H9 (cell line): ENCODE measurements around the gene MTHFD2. TPM values are rescaled to one million over a fixed set of nuclear protein-coding genes. Genes with fewer than 3 reads are reported as not detected.

ENCODE experiments used
- DNase-seq: peaks from one replicate; pipeline ENCODE4 v3.0.0-alpha.2; 2017
- H2AFZ ChIP-seq: one replicate; pipeline ENCODE4 v1.6.1; 2013; ENCODE audit warnings: mild to moderate bottlenecking, low read length, control low read depth, moderate library complexity
- H2AK5ac ChIP-seq: 2 replicates; pipeline ENCODE4 v1.6.1; 2013; ENCODE audit warnings: low read length, control low read depth, mixed read lengths; ENCODE audit not compliant: insufficient read length
- H2BK120ac ChIP-seq: one replicate; pipeline ENCODE4 v1.6.1; 2013; ENCODE audit warnings: low read depth, mild to moderate bottlenecking, low read length, control low read depth, inconsistent platforms; ENCODE audit not compliant: poor library complexity, severe bottlenecking
- H2BK12ac ChIP-seq: 2 replicates; pipeline ENCODE4 v1.6.1; 2013; ENCODE audit warnings: low read length, control low read depth, mixed read lengths, low read depth; ENCODE audit not compliant: insufficient read length
- H2BK15ac ChIP-seq: 2 replicates; pipeline ENCODE4 v1.6.1; 2013; ENCODE audit warnings: low read depth, low read length, control low read depth
- H2BK20ac ChIP-seq: one replicate; pipeline ENCODE4 v1.6.1; 2013; ENCODE audit warnings: low read depth, mild to moderate bottlenecking, low read length, control low read depth, inconsistent platforms; ENCODE audit not compliant: poor library complexity, severe bottlenecking
- H2BK5ac ChIP-seq: 2 replicates; pipeline ENCODE4 v1.6.1; 2013; ENCODE audit warnings: low read length, control low read depth, mixed read lengths; ENCODE audit not compliant: insufficient read length
- H3K14ac ChIP-seq: 2 replicates; pipeline ENCODE4 v1.6.1; 2013; ENCODE audit warnings: low read length, control low read depth; ENCODE audit not compliant: insufficient read depth
- H3K18ac ChIP-seq: 2 replicates; pipeline ENCODE4 v1.6.1; 2013; ENCODE audit warnings: low read depth, mild to moderate bottlenecking, mixed read lengths, low read length, control low read depth; ENCODE audit not compliant: insufficient read length
- H3K23ac ChIP-seq: 2 replicates; pipeline ENCODE4 v1.6.1; 2013; ENCODE audit warnings: low read length, control low read depth, mixed read lengths, low read depth; ENCODE audit not compliant: insufficient read length
- H3K23me2 ChIP-seq: 2 replicates; pipeline ENCODE4 v1.6.1; 2013; ENCODE audit warnings: low read depth, mild to moderate bottlenecking, mixed read lengths, low read length, control low read depth; ENCODE audit not compliant: insufficient read length, poor library complexity, severe bottlenecking
- H3K27ac ChIP-seq: 2 replicates; pipeline ENCODE4 v1.5.1; 2013; ENCODE audit warnings: low read length, control low read depth, mixed read lengths, low read depth; ENCODE audit not compliant: insufficient read length
- H3K27me3 ChIP-seq: 2 replicates; pipeline ENCODE4 v1.6.1; 2013; ENCODE audit warnings: low read length, control low read depth, inconsistent platforms; ENCODE audit not compliant: insufficient read depth
- H3K4ac ChIP-seq: 2 replicates; pipeline ENCODE4 v1.6.1; 2013; ENCODE audit warnings: low read depth, mild to moderate bottlenecking, control low read depth, inconsistent platforms, low read length, moderate library complexity
- H3K4me1 ChIP-seq: 2 replicates; pipeline ENCODE4 v1.6.1; 2013; ENCODE audit warnings: low read length, control low read depth, inconsistent platforms; ENCODE audit not compliant: insufficient read depth
- H3K4me2 ChIP-seq: 2 replicates; pipeline ENCODE4 v1.6.1; 2013; ENCODE audit warnings: low read length, control low read depth, mixed read lengths; ENCODE audit not compliant: insufficient read length, insufficient read depth
- H3K56ac ChIP-seq: 2 replicates; pipeline ENCODE4 v1.6.1; 2013; ENCODE audit warnings: low read depth, mild to moderate bottlenecking, mixed read lengths, low read length, control low read depth; ENCODE audit not compliant: insufficient read length
- H3K79me1 ChIP-seq: 2 replicates; pipeline ENCODE4 v1.6.1; 2013; ENCODE audit warnings: low read depth, mild to moderate bottlenecking, moderate library complexity, low read length, control low read depth, inconsistent platforms; ENCODE audit not compliant: insufficient read depth, poor library complexity, severe bottlenecking
- H3K79me2 ChIP-seq: 2 replicates; pipeline ENCODE4 v1.6.1; 2013; ENCODE audit warnings: low read length, control low read depth, inconsistent platforms; ENCODE audit not compliant: insufficient read depth
- H3K9ac ChIP-seq: 2 replicates; pipeline ENCODE4 v1.6.1; 2013; ENCODE audit warnings: low read length, control low read depth, mixed read lengths; ENCODE audit not compliant: insufficient read length; ENCODE audit errors: extremely low read depth
- H3K9me3 ChIP-seq: one replicate; pipeline ENCODE4 v1.6.1; 2013; ENCODE audit warnings: low read depth, low read length, inconsistent platforms; ENCODE audit not compliant: control insufficient read depth
- H3T11ph ChIP-seq: one replicate; pipeline ENCODE4 v1.6.1; 2013; ENCODE audit warnings: mild to moderate bottlenecking, low read length, control low read depth, inconsistent platforms
- H4K20me1 ChIP-seq: one replicate; pipeline ENCODE4 v1.6.1; 2013; ENCODE audit not compliant: control insufficient read depth, insufficient read length, insufficient read depth
- H4K5ac ChIP-seq: 2 replicates; pipeline ENCODE4 v1.6.1; 2013; ENCODE audit warnings: low read depth, mild to moderate bottlenecking, mixed read lengths, low read length, control low read depth; ENCODE audit not compliant: insufficient read length
- H4K8ac ChIP-seq: replicated peaks from 2 replicates; pipeline ENCODE4 v1.6.1; 2013; ENCODE audit warnings: low read length, control low read depth, mixed read lengths, low read depth; ENCODE audit not compliant: insufficient read length
- H4K91ac ChIP-seq: 2 replicates; pipeline ENCODE4 v1.6.1; 2013; ENCODE audit warnings: low read depth, mild to moderate bottlenecking, moderate library complexity, mixed read lengths, low read length, control low read depth; ENCODE audit not compliant: insufficient read length
- H3K27ac Mint-ChIP-seq, 3 experiments: 2 replicates in 2 of 3; 3 replicates in 1 of 3; pipeline ENCODE4 v1.8.0; 2020 to 2021; ENCODE audit warnings: mixed read lengths in 3 of 3, mild to moderate bottlenecking in 1 of 3, moderate library complexity in 1 of 3
- H3K27me3 Mint-ChIP-seq: 2 replicates; pipeline ENCODE4 v1.8.0; 2021; ENCODE audit warnings: low read depth, mild to moderate bottlenecking, moderate library complexity, mixed read lengths
- H3K36me3 Mint-ChIP-seq, 3 experiments: 2 replicates in 2 of 3; 3 replicates in 1 of 3; pipeline ENCODE4 v1.8.0; 2020 to 2021; ENCODE audit warnings: low read depth in 3 of 3, mixed read lengths in 3 of 3; ENCODE audit not compliant: insufficient read depth in 1 of 3
- H3K4me1 Mint-ChIP-seq, 2 experiments: 2 replicates each; pipeline ENCODE4 v1.8.0; 2020; ENCODE audit warnings: mixed read lengths in 2 of 2
- H3K4me3 Mint-ChIP-seq, 2 experiments: 2 replicates in 1 of 2; 3 replicates in 1 of 2; pipeline ENCODE4 v1.8.0; 2020 to 2021; ENCODE audit warnings: mild to moderate bottlenecking in 2 of 2, mixed read lengths in 2 of 2, moderate library complexity in 1 of 2
- H3K9me3 Mint-ChIP-seq, 2 experiments: 2 replicates in 1 of 2; 3 replicates in 1 of 2; pipeline ENCODE4 v1.8.0; 2020; ENCODE audit warnings: mild to moderate bottlenecking in 2 of 2, mixed read lengths in 2 of 2, moderate library complexity in 1 of 2
- WGBS: extraction: QIAGEN DNeasy Blood & Tissue Kit; methylation state at CpG from one replicate; pipeline ENCODE4 v1.1.7; 2013; ENCODE audit warnings: missing lambda C conversion rate, low lambda C conversion rate, mixed read lengths; ENCODE audit not compliant: insufficient read length; ENCODE audit errors: extremely low coverage; 5-methylcytosine and 5-hydroxymethylcytosine counted together
- total RNA-seq: library from RNA; stranded (reverse); gene quantifications from 2 replicates; pipeline ENCODE4 v1.2.1, GENCODE V29; 2021
- TF ChIP-seq, protein P1 (sequence below): fragments of 200-600 bp; sonication (generic); conservative IDR thresholded peaks from 3 replicates; pipeline ENCODE4 v1.8.0; 2021; ENCODE audit warnings: antibody characterized with exemption, mild to moderate bottlenecking

Gene MTHFD2
- total RNA-seq, 1 experiment from 2014 or later = 201 TPM

DNA sequence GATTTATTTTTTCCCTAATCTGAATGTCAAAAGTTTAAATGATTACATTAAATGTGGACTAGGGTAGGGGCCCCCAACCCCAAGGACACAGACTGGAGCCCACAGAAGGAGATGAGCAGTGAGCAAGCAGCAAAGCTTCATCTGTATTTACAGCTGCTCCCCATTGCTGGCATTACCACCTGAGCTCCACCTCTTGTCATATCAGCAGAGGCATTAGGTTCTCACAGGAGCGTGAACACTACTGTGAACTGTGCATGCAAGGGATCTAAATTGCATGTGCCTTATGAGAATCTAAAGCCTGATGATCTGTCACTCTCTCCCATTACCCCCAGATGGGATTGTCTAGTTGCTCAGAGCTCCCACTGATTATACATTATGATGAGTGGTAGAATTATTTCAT is 23.5 kb upstream of the MTHFD2 start:
- no peak overlapping the region for H4K5ac ChIP-seq
- no peak for DNase-seq

More for the DNA sequence above, 23.5 kb upstream of the MTHFD2 start:
- H3K27ac ChIP-seq = no peak overlapping the region
- Mint-ChIP-seq H3K36me3 (peaks cover 39 to 61% (median 40%) of the 10 kb centered on the region in 3 experiments), H3K4me3 (no peak overlapping the region), H3K27me3 (no peaks in the 10 kb centered on the region), H3K27ac (no peak overlapping the region), H3K9me3 (peaks cover 4% of the 10 kb centered on the region in 2 experiments; a peak in 3 of 5 replicates), H3K4me1 (peaks cover 6 to 7% of the 10 kb centered on the region in 2 experiments)
- no peak overlapping the region for H3K23ac ChIP-seq
- TF ChIP-seq, protein P1, sequence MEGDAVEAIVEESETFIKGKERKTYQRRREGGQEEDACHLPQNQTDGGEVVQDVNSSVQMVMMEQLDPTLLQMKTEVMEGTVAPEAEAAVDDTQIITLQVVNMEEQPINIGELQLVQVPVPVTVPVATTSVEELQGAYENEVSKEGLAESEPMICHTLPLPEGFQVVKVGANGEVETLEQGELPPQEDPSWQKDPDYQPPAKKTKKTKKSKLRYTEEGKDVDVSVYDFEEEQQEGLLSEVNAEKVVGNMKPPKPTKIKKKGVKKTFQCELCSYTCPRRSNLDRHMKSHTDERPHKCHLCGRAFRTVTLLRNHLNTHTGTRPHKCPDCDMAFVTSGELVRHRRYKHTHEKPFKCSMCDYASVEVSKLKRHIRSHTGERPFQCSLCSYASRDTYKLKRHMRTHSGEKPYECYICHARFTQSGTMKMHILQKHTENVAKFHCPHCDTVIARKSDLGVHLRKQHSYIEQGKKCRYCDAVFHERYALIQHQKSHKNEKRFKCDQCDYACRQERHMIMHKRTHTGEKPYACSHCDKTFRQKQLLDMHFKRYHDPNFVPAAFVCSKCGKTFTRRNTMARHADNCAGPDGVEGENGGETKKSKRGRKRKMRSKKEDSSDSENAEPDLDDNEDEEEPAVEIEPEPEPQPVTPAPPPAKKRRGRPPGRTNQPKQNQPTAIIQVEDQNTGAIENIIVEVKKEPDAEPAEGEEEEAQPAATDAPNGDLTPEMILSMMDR = no peak
- no peak overlapping the region for H2AFZ ChIP-seq
- H3K4me1 ChIP-seq = no peaks in the 10 kb centered on the region
- no peak overlapping the region for H3K56ac ChIP-seq
- H4K8ac ChIP-seq = no peak overlapping the region
- H2BK120ac ChIP-seq = no peak overlapping the region
- WGBS = no CpG with 5 or more reads among the region's 1 CpG
- H3K79me1 ChIP-seq = peaks cover 7% of the 10 kb centered on the region
- H3K9ac ChIP-seq = no peak overlapping the region
- H2BK15ac ChIP-seq = no peak overlapping the region
- H4K20me1 ChIP-seq = no peaks in the 10 kb centered on the region
- H3K79me2 ChIP-seq = peaks cover 16% of the 10 kb centered on the region; the same call in 1 of the 2 replicates
- H2AK5ac ChIP-seq = no peak overlapping the region
- no peak overlapping the region for H3K4me2 ChIP-seq
- H3K9me3 ChIP-seq = no peaks in the 10 kb centered on the region
- H3K18ac ChIP-seq = no peak overlapping the region
- no peak overlapping the region for H2BK5ac ChIP-seq
- no peaks in the 10 kb centered on the region for H3K27me3 ChIP-seq
- no peak overlapping the region for H2BK12ac ChIP-seq
- H2BK20ac ChIP-seq = no peak overlapping the region
- H4K91ac ChIP-seq = no peak overlapping the region
- H3K14ac ChIP-seq = no peak overlapping the region
- no peak overlapping the region for H3T11ph ChIP-seq
- no peak overlapping the region for H3K4ac ChIP-seq
- no peaks in the 10 kb centered on the region for H3K23me2 ChIP-seq
